Neural progenitor cell (in vitro differentiated cells): ENCODE results near the gene PHACTR1. TPM values are rescaled to one million over a fixed set of nuclear protein-coding genes. Genes with fewer than 3 reads are reported as not detected.

ENCODE experiments used
- DNase-seq: peaks from one replicate; pipeline ENCODE4 v3.0.0-alpha.2; 2016; ENCODE audit warnings: low spot score
- H2AFZ ChIP-seq: fragments of 200-600 bp; sonication (generic); replicated peaks from 2 replicates; pipeline ENCODE4 v1.6.1; 2016; ENCODE audit warnings: antibody characterized with exemption
- H3F3A ChIP-seq: fragments of 200-600 bp; sonication (generic); 2 replicates; pipeline ENCODE4 v1.6.1; 2016; ENCODE audit warnings: antibody characterized with exemption, low read depth
- H3K27ac ChIP-seq: fragments of 200-600 bp; sonication (generic); 2 replicates; pipeline ENCODE4 v1.5.1; 2016; ENCODE audit warnings: mild to moderate bottlenecking
- H3K27me3 ChIP-seq: fragments of 200-600 bp; sonication (generic); 2 replicates; pipeline ENCODE4 v1.6.1; 2016; ENCODE audit warnings: mild to moderate bottlenecking, moderate library complexity
- H3K36me3 ChIP-seq: fragments of 200-600 bp; sonication (generic); 2 replicates; pipeline ENCODE4 v1.5.1; 2016
- H3K4me1 ChIP-seq: fragments of 200-600 bp; sonication (generic); 2 replicates; pipeline ENCODE4 v1.6.1; 2016; ENCODE audit warnings: mixed run types
- H3K4me2 ChIP-seq: fragments of 200-600 bp; sonication (generic); 2 replicates; pipeline ENCODE4 v1.6.1; 2016
- H3K4me3 ChIP-seq: fragments of 200-600 bp; sonication (generic); 2 replicates; pipeline ENCODE4 v1.5.1; 2016
- H3K79me2 ChIP-seq: fragments of 200-600 bp; sonication (generic); 2 replicates; pipeline ENCODE4 v1.6.1; 2016; ENCODE audit warnings: low read depth
- H3K9ac ChIP-seq: fragments of 200-600 bp; sonication (generic); 2 replicates; pipeline ENCODE4 v1.6.1; 2016
- H3K9me3 ChIP-seq: fragments of 200-600 bp; sonication (generic); 2 replicates; pipeline ENCODE4 v1.5.1; 2016; ENCODE audit warnings: low read depth
- H4K20me1 ChIP-seq: fragments of 200-600 bp; sonication (generic); 2 replicates; pipeline ENCODE4 v1.6.1; 2016; ENCODE audit warnings: low read depth
- H3K27ac Mint-ChIP-seq: 3 replicates; pipeline ENCODE4 v1.8.0; 2021; ENCODE audit warnings: mixed read lengths
- H3K27me3 Mint-ChIP-seq: 2 replicates; pipeline ENCODE4 v1.8.0; 2022; ENCODE audit warnings: low read depth, mild to moderate bottlenecking, inconsistent platforms, moderate library complexity, mixed read lengths; ENCODE audit not compliant: insufficient read depth
- H3K36me3 Mint-ChIP-seq: 3 replicates; pipeline ENCODE4 v1.8.0; 2021; ENCODE audit warnings: mixed read lengths
- H3K4me1 Mint-ChIP-seq: 3 replicates; pipeline ENCODE4 v1.8.0; 2021; ENCODE audit warnings: mixed read lengths
- H3K4me3 Mint-ChIP-seq: 3 replicates; pipeline ENCODE4 v1.8.0; 2021; ENCODE audit warnings: mild to moderate bottlenecking, moderate library complexity, mixed read lengths
- H3K9me3 Mint-ChIP-seq: 3 replicates; pipeline ENCODE4 v1.8.0; 2020; ENCODE audit warnings: mixed read lengths
- EZH2 ChIP-seq: fragments of 200-600 bp; sonication (generic); IDR thresholded peaks from 2 replicates; pipeline ENCODE4 v1.6.1; 2017; ENCODE audit warnings: antibody characterized with exemption, mild to moderate bottlenecking, moderate library complexity
- EZH2phosphoT487 ChIP-seq: fragments of 200-600 bp; sonication (generic); IDR thresholded peaks from 2 replicates; pipeline ENCODE4 v1.6.1; 2017; ENCODE audit warnings: antibody characterized with exemption
- total RNA-seq: library from RNA; depleted of rRNA; stranded (reverse); fragments of >200 nt; gene quantifications from 2 replicates; pipeline ENCODE4 v1.2.3, GENCODE V29; 2015; ENCODE audit warnings: low replicate concordance
- TF ChIP-seq, protein P1 (sequence below): fragments of 200-600 bp; sonication (generic); IDR thresholded peaks from 2 replicates; pipeline ENCODE4 v1.5.1; 2017; ENCODE audit warnings: antibody characterized with exemption, mild to moderate bottlenecking

PHACTR1 gene
- total RNA-seq, 1 donor from 2014 or later: 2.4 TPM

DNA sequence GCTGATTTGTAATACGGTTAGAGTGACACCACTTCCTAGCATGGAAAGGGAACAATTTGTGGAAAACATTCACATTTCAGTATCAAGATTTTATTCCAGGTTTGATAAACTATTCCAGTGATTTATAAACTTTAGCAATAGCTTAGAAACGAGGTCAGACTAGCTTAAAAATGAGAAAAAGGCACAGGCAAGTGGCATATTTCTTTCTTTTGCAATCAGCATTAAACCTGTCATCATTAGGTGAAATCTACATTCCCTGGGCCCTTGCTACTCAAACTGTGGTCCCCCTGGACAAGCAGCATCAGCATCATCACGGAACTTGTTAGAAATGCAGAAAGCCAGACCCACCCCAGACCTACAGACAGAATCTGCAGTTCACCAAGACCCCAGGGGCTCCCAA is 581.9 kb downstream of the PHACTR1 start:
- Mint-ChIP-seq H3K4me3 (no peak overlapping the region), H3K27ac (no peak overlapping the region), H3K9me3 (no peaks in the 10 kb centered on the region), H3K36me3 (peaks cover 41% of the 10 kb centered on the region), H3K27me3 (peaks cover 7% of the 10 kb centered on the region), H3K4me1 (peaks cover 5% of the 10 kb centered on the region)
- DNase-seq: no peak
- no peaks in the 10 kb centered on the region for H3K27me3 ChIP-seq
- H3K9ac ChIP-seq: no peak overlapping the region
- no peaks in the 10 kb centered on the region for H3K9me3 ChIP-seq
- H3K36me3 ChIP-seq: no peaks in the 10 kb centered on the region
- TF ChIP-seq, protein P1, sequence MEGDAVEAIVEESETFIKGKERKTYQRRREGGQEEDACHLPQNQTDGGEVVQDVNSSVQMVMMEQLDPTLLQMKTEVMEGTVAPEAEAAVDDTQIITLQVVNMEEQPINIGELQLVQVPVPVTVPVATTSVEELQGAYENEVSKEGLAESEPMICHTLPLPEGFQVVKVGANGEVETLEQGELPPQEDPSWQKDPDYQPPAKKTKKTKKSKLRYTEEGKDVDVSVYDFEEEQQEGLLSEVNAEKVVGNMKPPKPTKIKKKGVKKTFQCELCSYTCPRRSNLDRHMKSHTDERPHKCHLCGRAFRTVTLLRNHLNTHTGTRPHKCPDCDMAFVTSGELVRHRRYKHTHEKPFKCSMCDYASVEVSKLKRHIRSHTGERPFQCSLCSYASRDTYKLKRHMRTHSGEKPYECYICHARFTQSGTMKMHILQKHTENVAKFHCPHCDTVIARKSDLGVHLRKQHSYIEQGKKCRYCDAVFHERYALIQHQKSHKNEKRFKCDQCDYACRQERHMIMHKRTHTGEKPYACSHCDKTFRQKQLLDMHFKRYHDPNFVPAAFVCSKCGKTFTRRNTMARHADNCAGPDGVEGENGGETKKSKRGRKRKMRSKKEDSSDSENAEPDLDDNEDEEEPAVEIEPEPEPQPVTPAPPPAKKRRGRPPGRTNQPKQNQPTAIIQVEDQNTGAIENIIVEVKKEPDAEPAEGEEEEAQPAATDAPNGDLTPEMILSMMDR: no peak
- no peak for TF ChIP-seq EZH2
- TF ChIP-seq EZH2phosphoT487: no peak
- H3K4me1 ChIP-seq: no peaks in the 10 kb centered on the region
- no peak overlapping the region for H3K4me3 ChIP-seq
- no peak overlapping the region for H2AFZ ChIP-seq
- H3K4me2 ChIP-seq: no peak overlapping the region
- no peak overlapping the region for H3K27ac ChIP-seq
- H3F3A ChIP-seq: no peaks in the 10 kb centered on the region
- no peaks in the 10 kb centered on the region for H3K79me2 ChIP-seq
- no peaks in the 10 kb centered on the region for H4K20me1 ChIP-seq

DNA sequence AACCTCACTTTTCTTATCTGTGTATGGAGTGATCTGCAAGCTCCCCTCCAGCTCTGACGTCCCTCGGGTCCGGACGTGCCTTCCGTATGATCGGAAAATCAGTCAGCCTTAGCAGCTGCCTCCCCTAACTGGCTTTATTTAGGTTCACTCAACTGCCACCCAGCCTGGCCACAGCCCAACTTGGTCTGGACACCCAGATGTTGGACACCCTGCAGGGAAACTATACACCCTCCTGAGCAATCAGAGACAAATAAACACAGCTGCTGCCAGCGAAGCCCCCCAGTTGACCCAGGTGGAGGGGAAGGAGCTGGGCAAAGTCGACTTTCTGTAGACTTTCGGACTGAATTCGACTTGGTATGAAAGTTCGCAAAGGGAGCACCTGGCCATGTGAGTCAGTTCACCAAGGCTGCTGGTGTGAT is 582.8 kb downstream of the PHACTR1 start:
- Mint-ChIP-seq H3K36me3 (peaks cover 38% of the 10 kb centered on the region), H3K4me3 (no peak overlapping the region), H3K9me3 (no peaks in the 10 kb centered on the region), H3K27ac (no peak overlapping the region), H3K27me3 (peaks cover 3% of the 10 kb centered on the region), H3K4me1 (peaks cover 5% of the 10 kb centered on the region)
- Histone ChIP-seq H3K79me2 (no peaks in the 10 kb centered on the region), H3K9ac (no peak overlapping the region), H3F3A (no peaks in the 10 kb centered on the region), H4K20me1 (no peaks in the 10 kb centered on the region), H3K36me3 (no peaks in the 10 kb centered on the region), H3K9me3 (no peaks in the 10 kb centered on the region), H3K4me2 (no peak overlapping the region), H3K4me1 (no peaks in the 10 kb centered on the region), H3K27me3 (no peaks in the 10 kb centered on the region), H3K27ac (no peak overlapping the region), H2AFZ (no peak overlapping the region), H3K4me3 (no peak overlapping the region)
- TF ChIP-seq, protein P1: no peak
- TF ChIP-seq EZH2phosphoT487: no peak
- no peak for TF ChIP-seq EZH2
- no peak for DNase-seq

DNA sequence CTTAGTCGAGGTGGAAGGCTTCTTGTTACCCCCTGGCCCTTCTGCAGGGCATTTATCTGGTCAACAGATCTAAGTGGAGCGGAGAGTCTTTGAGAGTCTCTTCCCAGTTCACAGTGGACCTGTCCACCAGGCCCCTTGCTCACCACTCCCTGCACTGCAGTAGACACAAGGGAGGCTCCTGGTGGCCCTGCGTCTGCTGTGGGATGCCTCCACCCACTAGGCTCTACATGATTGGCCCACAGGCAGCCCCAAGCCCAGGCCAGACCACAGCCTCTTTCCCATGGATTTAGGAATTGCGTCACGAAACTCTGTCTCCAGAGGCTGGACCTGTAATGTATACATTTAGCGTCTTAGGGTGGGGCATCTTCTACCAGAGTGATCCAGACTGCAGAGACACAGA is 583.4 kb downstream of the PHACTR1 start:
- no peaks in the 10 kb centered on the region for H3K4me1 ChIP-seq
- H3K9ac ChIP-seq: no peak overlapping the region
- H3K4me2 ChIP-seq: no peak overlapping the region
- H3F3A ChIP-seq: no peaks in the 10 kb centered on the region
- H3K4me3 Mint-ChIP-seq: no peak overlapping the region
- no peaks in the 10 kb centered on the region for H3K36me3 ChIP-seq
- no peak overlapping the region for H3K27ac Mint-ChIP-seq
- H3K27ac ChIP-seq: no peak overlapping the region
- H3K27me3 Mint-ChIP-seq: peaks cover 3% of the 10 kb centered on the region
- H3K36me3 Mint-ChIP-seq: peaks cover 33% of the 10 kb centered on the region
- H3K79me2 ChIP-seq: no peaks in the 10 kb centered on the region
- no peaks in the 10 kb centered on the region for H3K9me3 Mint-ChIP-seq
- H3K4me1 Mint-ChIP-seq: peaks cover 5% of the 10 kb centered on the region
- H3K27me3 ChIP-seq: no peaks in the 10 kb centered on the region
- H2AFZ ChIP-seq: no peak overlapping the region
- no peak for TF ChIP-seq EZH2phosphoT487
- TF ChIP-seq EZH2: no peak
- TF ChIP-seq, protein P1: no peak
- no peak overlapping the region for H3K4me3 ChIP-seq
- no peak for DNase-seq
- H4K20me1 ChIP-seq: no peaks in the 10 kb centered on the region
- no peaks in the 10 kb centered on the region for H3K9me3 ChIP-seq
